Measurements from ENCODE around the gene MEF2C.

MEF2C gene

DNA sequence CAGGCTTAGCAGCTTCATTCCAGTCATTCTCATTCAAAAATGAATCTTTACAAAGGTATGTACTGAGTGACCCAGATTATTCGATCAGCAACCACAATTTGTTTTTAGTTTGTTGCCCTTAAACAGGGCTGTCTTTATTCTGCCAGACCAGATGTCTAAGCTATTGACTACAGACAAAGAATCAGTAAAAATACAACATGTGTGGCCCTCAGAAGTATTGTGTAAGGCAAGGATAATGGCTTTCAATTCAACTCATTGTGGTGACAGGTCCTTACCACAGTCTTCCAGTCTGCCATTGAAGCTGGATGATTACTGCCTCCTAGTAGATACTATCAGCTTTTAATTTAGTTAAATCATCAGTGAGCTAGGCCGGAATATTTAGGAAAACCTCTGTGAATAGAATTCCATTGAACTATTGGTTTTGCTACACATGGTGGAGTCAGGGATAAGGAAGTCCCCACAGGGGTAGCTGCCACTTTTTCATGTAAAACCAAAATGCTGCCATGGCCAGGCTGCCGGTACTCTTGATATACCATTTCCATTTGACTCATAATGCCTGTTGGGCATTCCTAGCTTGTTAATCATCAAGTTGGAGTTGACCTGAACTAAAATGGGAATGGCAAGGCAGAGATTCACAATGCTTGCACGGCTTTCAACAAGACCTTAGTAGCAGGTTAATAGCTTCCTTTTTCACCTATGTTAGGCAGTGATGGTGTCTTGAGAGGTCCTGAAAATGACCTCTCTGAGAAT is 175.6 kb downstream of the MEF2C start:
- H3K4me3 ChIP-seq (ENCODE audit: low read depth, low read length), result no peak overlapping the region
- no peak for DNase-seq (ENCODE audit: low read depth)
- TF ChIP-seq, protein P1, sequence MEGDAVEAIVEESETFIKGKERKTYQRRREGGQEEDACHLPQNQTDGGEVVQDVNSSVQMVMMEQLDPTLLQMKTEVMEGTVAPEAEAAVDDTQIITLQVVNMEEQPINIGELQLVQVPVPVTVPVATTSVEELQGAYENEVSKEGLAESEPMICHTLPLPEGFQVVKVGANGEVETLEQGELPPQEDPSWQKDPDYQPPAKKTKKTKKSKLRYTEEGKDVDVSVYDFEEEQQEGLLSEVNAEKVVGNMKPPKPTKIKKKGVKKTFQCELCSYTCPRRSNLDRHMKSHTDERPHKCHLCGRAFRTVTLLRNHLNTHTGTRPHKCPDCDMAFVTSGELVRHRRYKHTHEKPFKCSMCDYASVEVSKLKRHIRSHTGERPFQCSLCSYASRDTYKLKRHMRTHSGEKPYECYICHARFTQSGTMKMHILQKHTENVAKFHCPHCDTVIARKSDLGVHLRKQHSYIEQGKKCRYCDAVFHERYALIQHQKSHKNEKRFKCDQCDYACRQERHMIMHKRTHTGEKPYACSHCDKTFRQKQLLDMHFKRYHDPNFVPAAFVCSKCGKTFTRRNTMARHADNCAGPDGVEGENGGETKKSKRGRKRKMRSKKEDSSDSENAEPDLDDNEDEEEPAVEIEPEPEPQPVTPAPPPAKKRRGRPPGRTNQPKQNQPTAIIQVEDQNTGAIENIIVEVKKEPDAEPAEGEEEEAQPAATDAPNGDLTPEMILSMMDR (conservative IDR thresholded peaks at IDR 0.05; ENCODE audit: low read depth, low read length), result no peak

DNA sequence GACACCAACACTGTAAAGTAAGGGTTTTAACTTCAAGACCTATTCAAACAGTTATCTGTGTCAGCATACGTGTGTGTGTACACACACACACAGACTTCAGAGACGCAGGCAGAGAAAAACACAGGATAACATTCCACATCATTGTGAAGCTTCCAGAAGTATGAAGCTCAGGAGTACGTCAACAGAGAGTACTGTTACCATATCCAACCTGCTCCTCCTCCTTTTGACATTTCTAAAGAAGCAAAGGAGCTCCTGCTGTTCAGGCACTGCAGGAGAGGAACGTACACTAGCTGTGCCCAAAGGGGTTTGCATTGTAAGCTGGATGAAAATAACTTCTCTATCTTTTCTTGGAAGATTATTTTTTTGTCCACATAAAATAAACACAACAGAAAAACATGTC is 180.7 kb downstream of the MEF2C start:
- no peak overlapping the region for H3K4me3 ChIP-seq (ENCODE audit: low read depth, low read length)
- TF ChIP-seq, protein P1 (conservative IDR thresholded peaks at IDR 0.05; ENCODE audit: low read depth, low read length), result no peak
- peak; percentile 50 for DNase-seq (ENCODE audit: low read depth)

DNA sequence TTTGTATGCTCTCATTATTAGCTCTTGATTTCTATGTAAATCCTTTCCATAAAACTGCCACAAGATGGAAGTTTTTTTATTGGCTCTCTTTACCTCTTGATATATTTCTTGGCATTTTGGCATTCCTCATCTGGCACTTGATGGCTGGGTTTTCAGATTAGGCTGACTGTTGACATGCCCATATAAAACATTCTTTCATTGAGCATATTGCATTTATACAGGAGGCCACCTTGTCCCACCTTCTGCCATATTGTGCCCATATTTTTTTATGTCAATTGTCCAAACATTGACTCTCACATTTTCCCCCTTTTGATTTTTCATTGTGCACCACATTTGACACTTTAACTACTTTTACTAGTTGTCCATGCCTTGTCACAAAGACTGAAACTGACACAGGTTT is 182.9 kb downstream of the MEF2C start:
- no peak overlapping the region for H3K4me3 ChIP-seq (ENCODE audit: low read depth, low read length)
- no peak for DNase-seq (ENCODE audit: low read depth)
- TF ChIP-seq, protein P1 (conservative IDR thresholded peaks at IDR 0.05; ENCODE audit: low read depth, low read length), result no peak

DNA sequence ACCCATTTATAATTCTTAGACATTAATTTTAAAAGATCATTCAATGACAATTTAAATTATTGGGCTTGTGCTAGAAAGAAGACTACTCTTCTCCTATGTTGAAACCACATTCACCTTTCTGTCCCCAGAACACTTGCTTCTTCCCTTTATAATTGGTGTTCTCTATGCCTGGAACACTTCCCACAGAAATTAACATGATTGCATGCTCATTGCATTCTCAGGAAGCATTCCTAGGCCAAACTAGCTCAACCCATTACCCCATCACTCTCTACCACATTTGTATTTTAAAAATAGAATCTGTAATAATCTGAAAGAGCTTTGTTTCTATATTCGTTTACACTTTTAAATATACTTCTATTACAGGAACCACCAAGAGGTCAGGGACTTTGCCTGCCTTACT is 184.7 kb downstream of the MEF2C start:
- TF ChIP-seq, protein P1 (conservative IDR thresholded peaks at IDR 0.05; ENCODE audit: low read depth, low read length), result no peak
- DNase-seq (ENCODE audit: low read depth), result no peak

DNA sequence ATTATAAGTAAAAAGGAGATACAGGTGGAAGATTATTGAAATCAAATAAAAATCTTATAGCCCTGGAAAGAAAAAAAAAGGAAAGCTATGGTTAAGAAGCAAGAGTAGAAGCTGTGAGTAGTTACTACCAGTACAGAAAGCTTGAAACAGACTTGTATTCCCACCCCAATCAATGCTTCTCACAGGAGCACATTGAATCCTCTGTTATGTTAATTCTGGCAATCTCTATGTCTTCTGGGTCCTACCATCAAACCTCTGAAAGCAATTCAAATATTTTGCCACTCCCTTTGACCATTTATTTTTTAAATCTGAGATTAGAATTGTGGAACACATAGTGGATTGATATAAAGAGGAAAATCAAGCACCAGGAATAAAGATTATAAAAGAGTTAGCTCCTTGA is 186.5 kb downstream of the MEF2C start:
- DNase-seq (ENCODE audit: low read depth), result no peak
- no peak overlapping the region for H3K4me3 ChIP-seq (ENCODE audit: low read depth, low read length)
- TF ChIP-seq, protein P1 (conservative IDR thresholded peaks at IDR 0.05; ENCODE audit: low read depth, low read length), result no peak

More for the DNA sequence above, 184.7 kb downstream of the MEF2C start:
- H3K4me3 ChIP-seq (ENCODE audit: low read depth, low read length), result no peak overlapping the region

DNA sequence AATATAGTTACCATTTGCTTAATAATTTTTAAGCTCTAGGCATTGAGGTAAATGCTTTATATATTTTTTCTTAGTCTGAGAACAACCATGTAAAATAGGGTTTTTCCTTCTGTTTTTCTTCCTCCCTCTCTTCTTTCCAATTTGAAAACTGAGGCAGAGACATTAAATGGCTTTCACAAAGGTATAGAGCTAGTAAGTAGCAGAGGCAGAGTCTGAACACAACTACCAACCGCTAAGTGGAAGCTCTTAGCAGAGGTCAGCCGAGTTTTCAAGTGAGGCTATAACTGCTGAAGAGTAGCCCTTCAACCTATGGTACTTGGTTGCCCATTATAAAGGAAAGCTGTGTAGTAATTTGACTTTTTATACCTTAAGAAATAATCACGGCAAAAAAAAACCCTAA is 187.1 kb downstream of the MEF2C start:
- TF ChIP-seq, protein P1 (conservative IDR thresholded peaks at IDR 0.05; ENCODE audit: low read depth, low read length), result no peak
- DNase-seq (ENCODE audit: low read depth), result no peak

DNA sequence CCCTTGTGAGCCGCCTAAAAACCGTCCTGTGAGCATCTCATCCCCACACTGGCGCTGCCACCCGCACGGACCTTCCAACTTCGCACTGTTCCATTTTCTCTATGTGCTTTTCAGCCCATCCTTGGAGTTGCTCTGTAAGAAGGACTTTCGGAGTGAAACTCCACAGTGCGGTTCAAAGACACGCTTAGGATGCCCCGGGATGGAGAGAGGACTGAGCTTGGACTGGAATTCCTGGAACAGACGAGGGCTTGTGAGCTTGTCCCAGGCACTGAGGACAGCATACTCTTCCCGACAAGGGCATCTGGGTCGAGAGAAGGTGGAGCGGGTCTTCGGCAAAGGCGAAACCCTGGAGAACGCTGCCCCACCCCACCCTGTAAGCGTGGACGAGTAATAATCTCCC is 187.8 kb downstream of the MEF2C start:
- TF ChIP-seq, protein P1 (conservative IDR thresholded peaks at IDR 0.05; ENCODE audit: low read depth, low read length), result no peak
- DNase-seq (ENCODE audit: low read depth), result no peak
- H3K4me3 ChIP-seq (ENCODE audit: low read depth, low read length), result no peak overlapping the region

More for the DNA sequence above, 187.1 kb downstream of the MEF2C start:
- H3K4me3 ChIP-seq (ENCODE audit: low read depth, low read length), result no peak overlapping the region
